BE2C (cell line): ENCODE results near the gene MUC5B.

ENCODE experiments used
- DNase-seq: peaks from one replicate; pipeline ENCODE4 v3.0.0-alpha.2; 2020
- H3K27me3 ChIP-seq: fragments of 250-450 bp; sonication (Bioruptor Pico); 2 replicates; pipeline ENCODE4 v1.5.1; 2020; ENCODE audit warnings: mild to moderate bottlenecking
- H3K36me3 ChIP-seq: fragments of 250-450 bp; sonication (Bioruptor Pico); 2 replicates; pipeline ENCODE4 v1.5.1; 2020; ENCODE audit warnings: mild to moderate bottlenecking
- H3K4me1 ChIP-seq: fragments of 250-450 bp; sonication (Bioruptor Pico); 2 replicates; pipeline ENCODE4 v1.5.1; 2020
- H3K4me3 ChIP-seq: 2 replicates; pipeline ENCODE4 v1.5.1; 2011; ENCODE audit warnings: low read depth, low read length
- H3K9me3 ChIP-seq: fragments of 250-450 bp; sonication (Bioruptor Pico); 2 replicates; pipeline ENCODE4 v1.5.1; 2020
- TF ChIP-seq, protein P1 (sequence below): IDR thresholded peaks from 2 replicates; pipeline ENCODE4 v1.5.1; 2012; ENCODE audit warnings: mild to moderate bottlenecking, low read depth, low read length

Gene MUC5B

DNA sequence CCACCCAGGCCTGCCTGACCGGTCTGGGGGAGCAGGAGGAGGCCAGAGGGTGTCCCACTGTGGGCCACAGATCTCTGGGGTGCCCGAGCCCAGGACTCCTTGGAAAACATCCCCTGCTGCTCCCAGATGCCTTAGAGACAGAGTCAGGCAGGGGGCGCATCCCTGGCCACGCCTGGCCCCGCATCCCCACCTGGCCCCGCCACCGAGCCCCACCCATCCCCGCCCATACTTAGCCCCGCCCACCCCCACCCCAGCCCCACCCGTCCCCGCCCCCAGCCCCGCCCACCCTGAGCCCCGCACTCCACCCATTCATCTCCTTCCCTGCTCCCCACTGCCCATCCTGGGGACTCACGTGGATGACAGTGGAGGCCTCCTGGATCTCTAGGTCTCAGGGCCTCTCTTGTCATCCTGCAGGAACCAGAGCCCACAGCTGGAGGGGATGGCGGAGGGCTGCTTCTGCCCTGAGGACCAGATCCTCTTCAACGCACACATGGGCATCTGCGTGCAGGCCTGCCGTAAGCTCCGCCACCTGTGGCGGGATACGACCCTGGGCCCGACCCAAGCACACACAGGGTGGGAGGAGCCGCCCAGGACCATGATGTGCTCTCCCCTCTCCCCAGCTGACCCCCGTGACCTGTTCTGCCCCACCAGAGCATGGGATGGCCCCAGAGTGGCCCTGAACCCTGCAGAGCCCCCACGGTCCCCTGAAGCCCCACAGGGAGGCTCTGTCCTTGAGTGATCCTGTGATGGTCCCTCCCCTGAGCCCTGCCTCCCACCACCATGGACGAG lies 33.6 kb downstream of the MUC5B start:
- H3K27me3 ChIP-seq: no peaks in the 10 kb centered on the region
- H3K4me1 ChIP-seq: no peaks in the 10 kb centered on the region
- H3K4me3 ChIP-seq: no peak overlapping the region
- no peaks in the 10 kb centered on the region for H3K9me3 ChIP-seq
- no peak for DNase-seq
- TF ChIP-seq, protein P1, sequence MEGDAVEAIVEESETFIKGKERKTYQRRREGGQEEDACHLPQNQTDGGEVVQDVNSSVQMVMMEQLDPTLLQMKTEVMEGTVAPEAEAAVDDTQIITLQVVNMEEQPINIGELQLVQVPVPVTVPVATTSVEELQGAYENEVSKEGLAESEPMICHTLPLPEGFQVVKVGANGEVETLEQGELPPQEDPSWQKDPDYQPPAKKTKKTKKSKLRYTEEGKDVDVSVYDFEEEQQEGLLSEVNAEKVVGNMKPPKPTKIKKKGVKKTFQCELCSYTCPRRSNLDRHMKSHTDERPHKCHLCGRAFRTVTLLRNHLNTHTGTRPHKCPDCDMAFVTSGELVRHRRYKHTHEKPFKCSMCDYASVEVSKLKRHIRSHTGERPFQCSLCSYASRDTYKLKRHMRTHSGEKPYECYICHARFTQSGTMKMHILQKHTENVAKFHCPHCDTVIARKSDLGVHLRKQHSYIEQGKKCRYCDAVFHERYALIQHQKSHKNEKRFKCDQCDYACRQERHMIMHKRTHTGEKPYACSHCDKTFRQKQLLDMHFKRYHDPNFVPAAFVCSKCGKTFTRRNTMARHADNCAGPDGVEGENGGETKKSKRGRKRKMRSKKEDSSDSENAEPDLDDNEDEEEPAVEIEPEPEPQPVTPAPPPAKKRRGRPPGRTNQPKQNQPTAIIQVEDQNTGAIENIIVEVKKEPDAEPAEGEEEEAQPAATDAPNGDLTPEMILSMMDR: no peak
- H3K36me3 ChIP-seq: no peaks in the 10 kb centered on the region

DNA sequence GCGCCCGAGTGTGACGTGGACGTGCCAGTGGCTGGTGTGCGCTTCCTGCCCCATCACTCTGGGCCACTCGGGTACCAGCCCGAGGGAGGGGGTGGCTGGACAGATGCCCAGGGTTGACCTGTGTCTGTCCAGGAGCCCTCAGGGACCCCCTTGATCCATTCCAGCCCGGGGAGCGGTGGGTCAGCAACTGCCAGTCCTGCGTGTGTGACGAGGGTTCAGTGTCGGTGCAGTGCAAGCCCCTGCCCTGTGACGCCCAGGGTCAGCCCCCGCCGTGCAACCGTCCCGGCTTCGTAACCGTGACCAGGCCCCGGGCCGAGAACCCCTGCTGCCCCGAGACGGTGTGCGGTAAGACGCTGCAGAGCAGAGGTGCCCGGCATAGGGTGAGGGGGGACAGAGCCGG lies 34.5 kb downstream of the MUC5B start:
- no peaks in the 10 kb centered on the region for H3K4me1 ChIP-seq
- TF ChIP-seq, protein P1: no peak
- no peak overlapping the region for H3K4me3 ChIP-seq
- H3K9me3 ChIP-seq: no peaks in the 10 kb centered on the region
- no peak for DNase-seq
- H3K36me3 ChIP-seq: no peaks in the 10 kb centered on the region
- H3K27me3 ChIP-seq: no peaks in the 10 kb centered on the region

DNA sequence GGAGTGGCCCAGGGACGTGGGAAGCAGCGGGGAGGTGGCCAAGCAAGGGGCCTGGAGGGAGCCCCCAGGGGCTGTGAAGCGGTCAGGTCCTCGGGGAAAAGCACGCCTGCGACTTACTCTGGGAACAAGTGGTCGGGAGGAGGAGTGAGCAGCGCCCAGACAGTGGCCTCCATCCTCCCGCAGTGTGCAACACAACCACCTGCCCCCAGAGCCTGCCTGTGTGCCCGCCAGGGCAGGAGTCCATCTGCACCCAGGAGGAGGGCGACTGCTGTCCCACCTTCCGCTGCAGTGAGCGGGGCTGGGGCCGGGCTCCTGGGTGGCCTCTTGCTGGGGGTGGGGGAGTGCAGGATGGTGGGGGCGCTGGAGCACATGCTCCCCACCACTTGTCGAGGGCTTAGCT lies 35.0 kb downstream of the MUC5B start:
- TF ChIP-seq, protein P1: no peak

DNA sequence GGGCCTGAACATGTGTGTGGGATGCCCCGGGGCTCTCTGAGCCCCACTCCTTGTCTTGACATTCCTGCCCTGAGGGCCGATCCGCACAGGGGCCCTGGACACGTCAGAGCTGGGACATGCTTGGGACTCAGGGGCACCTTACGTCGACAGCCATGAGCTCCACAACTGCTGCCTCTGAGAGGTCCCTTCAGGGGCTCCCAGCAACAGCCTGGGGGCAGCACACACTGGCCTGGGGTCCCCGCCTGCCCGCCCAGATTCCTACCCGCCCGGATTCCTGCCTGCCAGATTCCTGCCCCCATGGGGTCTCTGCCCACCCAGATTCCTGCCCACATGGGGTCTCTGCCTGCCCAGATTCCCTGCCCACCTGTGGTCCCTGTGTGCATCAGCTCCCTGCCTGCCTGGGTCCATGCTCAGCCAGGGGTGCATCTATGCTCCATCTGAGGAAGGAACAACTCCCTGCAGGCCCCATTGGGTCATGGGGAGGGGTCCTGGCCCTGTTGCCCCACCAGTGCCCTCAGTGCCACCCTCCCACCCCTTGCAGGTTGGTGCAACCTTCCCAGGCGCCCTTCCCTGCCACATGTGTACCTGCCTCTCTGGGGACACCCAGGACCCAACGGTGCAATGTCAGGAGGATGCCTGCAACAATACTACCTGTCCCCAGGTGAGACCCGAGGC lies 35.7 kb downstream of the MUC5B start:
- no peak for DNase-seq
- Histone ChIP-seq H3K9me3 (no peaks in the 10 kb centered on the region), H3K27me3 (no peaks in the 10 kb centered on the region), H3K4me1 (no peaks in the 10 kb centered on the region), H3K36me3 (no peaks in the 10 kb centered on the region), H3K4me3 (no peak overlapping the region)
- TF ChIP-seq, protein P1: no peak

More for the DNA sequence above, 35.0 kb downstream of the MUC5B start:
- Histone ChIP-seq H3K4me1 (no peaks in the 10 kb centered on the region), H3K36me3 (no peaks in the 10 kb centered on the region), H3K27me3 (no peaks in the 10 kb centered on the region), H3K9me3 (no peaks in the 10 kb centered on the region), H3K4me3 (no peak overlapping the region)
- no peak for DNase-seq

DNA sequence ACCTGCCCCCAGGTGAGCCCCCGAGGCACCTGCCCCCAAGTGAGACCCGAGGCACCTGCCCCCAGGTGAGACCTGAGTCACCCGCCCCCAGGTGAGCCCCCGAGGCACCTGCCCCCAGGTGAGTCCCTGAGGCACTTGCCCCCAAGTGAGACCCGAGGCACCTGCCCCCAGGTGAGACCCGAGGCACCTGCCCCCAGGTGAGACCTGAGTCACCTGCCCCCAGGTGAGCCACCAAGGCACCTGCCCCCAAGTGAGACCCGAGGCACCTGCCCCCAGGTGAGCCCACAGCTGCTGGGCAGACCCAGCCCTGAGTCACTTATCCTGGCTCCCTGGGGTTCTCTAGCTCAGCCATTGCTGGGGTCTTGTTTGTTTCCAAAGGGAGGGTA lies 36.2 kb downstream of the MUC5B start:
- TF ChIP-seq, protein P1: no peak
- Histone ChIP-seq H3K4me3 (no peak overlapping the region), H3K36me3 (no peaks in the 10 kb centered on the region), H3K9me3 (no peaks in the 10 kb centered on the region), H3K27me3 (no peaks in the 10 kb centered on the region), H3K4me1 (no peaks in the 10 kb centered on the region)
- no peak for DNase-seq

DNA sequence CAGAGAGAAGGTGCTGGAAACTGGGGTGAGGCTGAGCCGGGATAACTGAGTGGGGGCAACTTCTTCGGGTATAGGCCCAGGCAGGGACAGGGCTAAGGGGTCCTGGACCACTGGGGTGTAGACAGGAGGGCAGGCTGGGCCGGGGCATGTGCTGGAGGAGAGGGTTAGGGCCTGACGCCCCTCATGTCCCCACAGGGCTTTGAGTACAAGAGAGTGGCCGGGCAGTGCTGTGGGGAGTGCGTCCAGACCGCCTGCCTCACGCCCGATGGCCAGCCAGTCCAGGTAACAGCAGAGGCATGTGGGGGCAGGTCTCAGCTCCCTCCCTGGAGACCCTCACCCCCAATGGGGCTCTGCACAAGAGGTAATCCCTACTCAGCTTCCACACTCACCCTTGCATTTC lies 36.7 kb downstream of the MUC5B start:
- Histone ChIP-seq H3K27me3 (no peaks in the 10 kb centered on the region), H3K4me1 (no peaks in the 10 kb centered on the region), H3K4me3 (no peak overlapping the region), H3K36me3 (no peaks in the 10 kb centered on the region), H3K9me3 (no peaks in the 10 kb centered on the region)
- no peak for DNase-seq
- TF ChIP-seq, protein P1: no peak
